Smooth muscle cell (in vitro differentiated cells): ENCODE data around the gene CYP2B6. TPM values are rescaled to one million over a fixed set of nuclear protein-coding genes. Genes with fewer than 3 reads are reported as not detected.
"Not testable (repeated sequence)": the region's sequence is repeated elsewhere in the genome, so short reads cannot be mapped to it uniquely, and the experiment has no call there.

ENCODE experiments used
- DNase-seq: peaks from one replicate; lab custom pipeline; 2025; ENCODE audit not compliant: unreplicated experiment; lab: John Stamatoyannopoulos, UW
- H2AFZ ChIP-seq: fragments of 200-600 bp; sonication (generic); 2 replicates; pipeline ENCODE4 v1.6.0; 2016; ENCODE audit warnings: antibody characterized with exemption, low read depth, mild to moderate bottlenecking
- H3F3A ChIP-seq: fragments of 200-600 bp; sonication (generic); 2 replicates; pipeline ENCODE4 v1.6.0; 2017; ENCODE audit warnings: antibody characterized with exemption, low read depth
- H3K27ac ChIP-seq: fragments of 200-600 bp; sonication (generic); 2 replicates; pipeline ENCODE4 v1.5.1; 2016; ENCODE audit warnings: low read depth, mild to moderate bottlenecking
- H3K27me3 ChIP-seq: fragments of 200-600 bp; sonication (generic); 2 replicates; pipeline ENCODE4 v1.6.1; 2016; ENCODE audit warnings: low read depth, mild to moderate bottlenecking
- H3K36me3 ChIP-seq: fragments of 200-600 bp; sonication (generic); 2 replicates; pipeline ENCODE4 v1.5.1; 2016; ENCODE audit warnings: low read depth
- H3K4me1 ChIP-seq: fragments of 200-600 bp; sonication (generic); 2 replicates; pipeline ENCODE4 v1.5.1; 2016; ENCODE audit warnings: low read depth
- H3K4me2 ChIP-seq: fragments of 200-600 bp; sonication (generic); 2 replicates; pipeline ENCODE4 v1.6.0; 2016; ENCODE audit warnings: mild to moderate bottlenecking
- H3K4me3 ChIP-seq: fragments of 200-600 bp; sonication (generic); 2 replicates; pipeline ENCODE4 v1.5.1; 2016; ENCODE audit warnings: mild to moderate bottlenecking
- H3K79me2 ChIP-seq: fragments of 200-600 bp; sonication (generic); 2 replicates; pipeline ENCODE4 v1.6.0; 2016; ENCODE audit warnings: low read depth, mild to moderate bottlenecking
- H3K9ac ChIP-seq: fragments of 200-600 bp; sonication (generic); 2 replicates; pipeline ENCODE4 v1.6.0; 2016; ENCODE audit warnings: low read depth
- H3K9me3 ChIP-seq: fragments of 200-600 bp; sonication (generic); replicated peaks from 2 replicates; pipeline ENCODE4 v1.5.1; 2016; ENCODE audit warnings: low read depth
- H4K20me1 ChIP-seq: fragments of 200-600 bp; sonication (generic); 2 replicates; pipeline ENCODE4 v1.6.0; 2016; ENCODE audit warnings: low read depth
- WGBS: methylation state at CpG from one replicate; pipeline ENCODE4 v1.1.7; 2016; ENCODE audit warnings: low lambda C conversion rate; 5-methylcytosine and 5-hydroxymethylcytosine counted together
- polyA plus RNA-seq: library from polyadenylated mRNA; unstranded; fragments of >200 nt; fragmentation: Nextera tagmentation; extraction: Ambion mirVana; gene quantifications from 2 replicates; pipeline ENCODE4 v1.2.1, GENCODE V29; 2016
- total RNA-seq: library from RNA; depleted of rRNA; stranded (reverse); fragments of >200 nt; gene quantifications from 2 replicates; pipeline ENCODE4 v1.2.3, GENCODE V29; 2014
- TF ChIP-seq, protein P1 (sequence below): fragments of 200-600 bp; sonication (generic); IDR thresholded peaks from 2 replicates; pipeline ENCODE4 v1.5.1; 2017; ENCODE audit warnings: borderline replicate concordance, mild to moderate bottlenecking, antibody characterized with exemption; ENCODE audit not compliant: insufficient read depth, poor library complexity, severe bottlenecking

The CYP2B6 gene
- total and polyA plus RNA-seq, 2 experiments from 2014 or later: not detected

DNA sequence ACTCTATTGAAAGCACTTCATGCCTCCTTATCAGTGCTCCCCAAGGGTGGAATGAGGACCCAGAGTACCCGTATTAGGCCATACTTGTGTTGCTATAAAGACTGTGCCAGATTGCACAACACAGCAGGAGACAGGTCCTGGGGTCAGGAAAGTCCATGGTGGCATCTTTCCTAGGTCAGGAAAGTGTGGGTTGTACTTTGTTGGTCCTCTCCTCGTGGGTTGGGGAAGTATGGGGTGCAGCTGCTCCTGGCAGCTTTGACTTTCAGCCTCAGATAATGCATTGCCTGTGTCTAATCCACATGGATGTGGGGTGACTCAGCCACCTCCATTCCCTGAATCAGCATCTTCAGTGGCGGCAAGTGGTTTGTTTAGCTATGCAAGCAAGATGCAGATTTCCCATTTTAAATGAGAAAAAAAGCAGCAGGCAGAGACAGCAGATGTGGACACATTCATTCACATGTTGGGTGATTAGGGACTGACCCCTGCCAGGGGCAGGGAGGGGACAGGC lies 8.4 kb upstream of the CYP2B6 start:
- Histone ChIP-seq H3K4me1 (no peaks in the 10 kb centered on the region), H3K9me3 (no peaks in the 10 kb centered on the region), H3F3A (peaks cover 5% of the 10 kb centered on the region), H3K27ac (no peak overlapping the region), H3K36me3 (no peaks in the 10 kb centered on the region), H3K4me3 (no peak overlapping the region), H3K79me2 (no peaks in the 10 kb centered on the region), H2AFZ (no peak overlapping the region), H4K20me1 (no peaks in the 10 kb centered on the region), H3K27me3 (no peaks in the 10 kb centered on the region), H3K9ac (no peak overlapping the region), H3K4me2 (no peak overlapping the region)
- TF ChIP-seq, protein P1, sequence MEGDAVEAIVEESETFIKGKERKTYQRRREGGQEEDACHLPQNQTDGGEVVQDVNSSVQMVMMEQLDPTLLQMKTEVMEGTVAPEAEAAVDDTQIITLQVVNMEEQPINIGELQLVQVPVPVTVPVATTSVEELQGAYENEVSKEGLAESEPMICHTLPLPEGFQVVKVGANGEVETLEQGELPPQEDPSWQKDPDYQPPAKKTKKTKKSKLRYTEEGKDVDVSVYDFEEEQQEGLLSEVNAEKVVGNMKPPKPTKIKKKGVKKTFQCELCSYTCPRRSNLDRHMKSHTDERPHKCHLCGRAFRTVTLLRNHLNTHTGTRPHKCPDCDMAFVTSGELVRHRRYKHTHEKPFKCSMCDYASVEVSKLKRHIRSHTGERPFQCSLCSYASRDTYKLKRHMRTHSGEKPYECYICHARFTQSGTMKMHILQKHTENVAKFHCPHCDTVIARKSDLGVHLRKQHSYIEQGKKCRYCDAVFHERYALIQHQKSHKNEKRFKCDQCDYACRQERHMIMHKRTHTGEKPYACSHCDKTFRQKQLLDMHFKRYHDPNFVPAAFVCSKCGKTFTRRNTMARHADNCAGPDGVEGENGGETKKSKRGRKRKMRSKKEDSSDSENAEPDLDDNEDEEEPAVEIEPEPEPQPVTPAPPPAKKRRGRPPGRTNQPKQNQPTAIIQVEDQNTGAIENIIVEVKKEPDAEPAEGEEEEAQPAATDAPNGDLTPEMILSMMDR: no peak
- no peak for DNase-seq
- WGBS: 16% methylated on average over 3 of the region's 3 CpGs

DNA sequence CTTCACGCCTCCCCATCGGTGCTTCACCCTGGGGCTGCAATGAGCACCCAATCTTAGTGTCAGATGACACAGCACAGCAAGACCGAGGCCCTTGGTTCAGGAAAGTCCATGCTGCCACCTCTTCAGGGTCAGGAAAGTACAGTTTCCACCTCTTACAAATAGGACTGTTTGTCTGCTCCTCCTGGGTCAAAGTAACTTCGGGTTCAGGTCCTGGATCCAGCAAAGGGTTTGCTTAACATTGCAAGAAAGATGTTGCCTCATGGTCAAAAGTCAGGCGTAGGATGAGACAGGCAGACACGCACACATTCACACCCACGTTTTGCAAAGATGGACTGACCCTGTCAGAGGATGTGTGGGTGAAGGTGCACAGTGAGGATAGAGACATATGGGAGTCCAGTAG lies 1.6 kb upstream of the CYP2B6 start:
- H3K36me3 ChIP-seq: no peaks in the 10 kb centered on the region
- H3K79me2 ChIP-seq: no peaks in the 10 kb centered on the region
- no peaks in the 10 kb centered on the region for H3K4me1 ChIP-seq
- TF ChIP-seq, protein P1: no peak
- H3K4me3 ChIP-seq: no peak overlapping the region
- H3K4me2 ChIP-seq: no peak overlapping the region
- no peaks in the 10 kb centered on the region for H3K9me3 ChIP-seq
- no peaks in the 10 kb centered on the region for H3F3A ChIP-seq
- 89% methylated on average over 7 of the region's 7 CpGs for WGBS
- H4K20me1 ChIP-seq: no peaks in the 10 kb centered on the region
- H2AFZ ChIP-seq: no peak overlapping the region
- DNase-seq: no peak
- H3K27me3 ChIP-seq: no peaks in the 10 kb centered on the region
- no peak overlapping the region for H3K27ac ChIP-seq
- H3K9ac ChIP-seq: no peak overlapping the region

DNA sequence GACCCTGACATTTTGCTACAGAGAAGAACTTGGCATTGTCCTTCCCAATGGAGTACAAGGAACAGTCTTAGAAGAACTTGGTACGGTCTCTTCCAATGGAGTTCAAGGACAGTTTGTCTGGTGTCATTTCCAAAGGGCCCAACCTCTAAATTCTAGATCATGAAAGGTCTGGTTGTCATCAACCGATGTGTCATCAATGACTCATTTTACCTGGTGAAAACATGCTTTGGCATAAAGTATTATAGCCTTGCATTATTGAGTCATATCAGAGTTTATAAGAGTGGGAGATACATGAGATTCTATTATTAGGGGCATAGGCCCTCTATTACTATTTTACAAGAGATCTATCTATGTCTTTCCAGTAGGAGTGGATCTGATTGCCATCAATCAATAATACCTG lies 4.3 kb downstream of the CYP2B6 start:
- no peaks in the 10 kb centered on the region for H3K36me3 ChIP-seq
- H3K4me2 ChIP-seq: no peak overlapping the region
- H3K4me3 ChIP-seq: no peak overlapping the region
- no peak for DNase-seq
- H3F3A ChIP-seq: no peaks in the 10 kb centered on the region
- H3K9ac ChIP-seq: no peak overlapping the region
- no peaks in the 10 kb centered on the region for H3K4me1 ChIP-seq
- no peak overlapping the region for H2AFZ ChIP-seq
- H3K79me2 ChIP-seq: no peaks in the 10 kb centered on the region
- TF ChIP-seq, protein P1: no peak
- no peaks in the 10 kb centered on the region for H4K20me1 ChIP-seq
- H3K27ac ChIP-seq: no peak overlapping the region
- H3K9me3 ChIP-seq: no peaks in the 10 kb centered on the region
- 97% methylated on average over 2 of the region's 2 CpGs for WGBS
- H3K27me3 ChIP-seq: no peaks in the 10 kb centered on the region

DNA sequence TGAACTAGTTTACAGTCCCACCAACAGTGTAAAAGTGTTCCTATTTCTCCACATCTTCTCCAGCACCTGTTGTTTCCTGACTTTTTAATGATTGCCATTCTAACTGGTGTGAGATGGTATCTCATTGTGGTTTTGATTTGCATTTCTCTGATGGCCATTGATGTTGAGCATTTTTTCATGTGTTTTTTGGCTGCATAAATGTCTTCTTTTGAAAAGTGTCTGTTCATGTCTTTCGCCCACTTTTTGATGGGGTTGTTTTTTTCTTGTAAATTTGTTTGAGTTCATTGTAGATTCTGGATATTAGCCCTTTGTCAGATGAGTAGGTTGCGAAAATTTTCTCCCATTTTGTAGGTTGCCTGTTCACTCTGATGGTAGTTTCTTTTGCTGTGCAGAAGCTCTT lies 7.9 kb downstream of the CYP2B6 start:
- H3K9me3 ChIP-seq, H3F3A ChIP-seq, H3K9ac ChIP-seq, H3K27ac ChIP-seq, DNase-seq, H3K79me2 ChIP-seq, H3K4me1 ChIP-seq, H3K4me3 ChIP-seq, H2AFZ ChIP-seq, H3K27me3 ChIP-seq, H4K20me1 ChIP-seq, H3K4me2 ChIP-seq, H3K36me3 ChIP-seq: not testable (repeated sequence)
- 80% methylated on average over 2 of the region's 2 CpGs for WGBS
